Smooth muscle cell (in vitro differentiated cells): ENCODE results near the gene FBXO10. TPM values are rescaled to one million over a fixed set of nuclear protein-coding genes. Genes with fewer than 3 reads are reported as not detected.

ENCODE experiments used
- DNase-seq: peaks from one replicate; lab custom pipeline; 2025; ENCODE audit not compliant: unreplicated experiment; lab: John Stamatoyannopoulos, UW
- H2AFZ ChIP-seq: fragments of 200-600 bp; sonication (generic); 2 replicates; pipeline ENCODE4 v1.6.0; 2016; ENCODE audit warnings: antibody characterized with exemption, low read depth, mild to moderate bottlenecking
- H3F3A ChIP-seq: fragments of 200-600 bp; sonication (generic); 2 replicates; pipeline ENCODE4 v1.6.0; 2017; ENCODE audit warnings: antibody characterized with exemption, low read depth
- H3K27ac ChIP-seq: fragments of 200-600 bp; sonication (generic); 2 replicates; pipeline ENCODE4 v1.5.1; 2016; ENCODE audit warnings: low read depth, mild to moderate bottlenecking
- H3K27me3 ChIP-seq: fragments of 200-600 bp; sonication (generic); 2 replicates; pipeline ENCODE4 v1.6.1; 2016; ENCODE audit warnings: low read depth, mild to moderate bottlenecking
- H3K36me3 ChIP-seq: fragments of 200-600 bp; sonication (generic); 2 replicates; pipeline ENCODE4 v1.5.1; 2016; ENCODE audit warnings: low read depth
- H3K4me1 ChIP-seq: fragments of 200-600 bp; sonication (generic); 2 replicates; pipeline ENCODE4 v1.5.1; 2016; ENCODE audit warnings: low read depth
- H3K4me2 ChIP-seq: fragments of 200-600 bp; sonication (generic); 2 replicates; pipeline ENCODE4 v1.6.0; 2016; ENCODE audit warnings: mild to moderate bottlenecking
- H3K4me3 ChIP-seq: fragments of 200-600 bp; sonication (generic); 2 replicates; pipeline ENCODE4 v1.5.1; 2016; ENCODE audit warnings: mild to moderate bottlenecking
- H3K79me2 ChIP-seq: fragments of 200-600 bp; sonication (generic); 2 replicates; pipeline ENCODE4 v1.6.0; 2016; ENCODE audit warnings: low read depth, mild to moderate bottlenecking
- H3K9ac ChIP-seq: fragments of 200-600 bp; sonication (generic); 2 replicates; pipeline ENCODE4 v1.6.0; 2016; ENCODE audit warnings: low read depth
- H3K9me3 ChIP-seq: fragments of 200-600 bp; sonication (generic); replicated peaks from 2 replicates; pipeline ENCODE4 v1.5.1; 2016; ENCODE audit warnings: low read depth
- H4K20me1 ChIP-seq: fragments of 200-600 bp; sonication (generic); 2 replicates; pipeline ENCODE4 v1.6.0; 2016; ENCODE audit warnings: low read depth
- CTCF ChIP-seq: fragments of 200-600 bp; sonication (generic); IDR thresholded peaks from 2 replicates; pipeline ENCODE4 v1.5.1; 2017; ENCODE audit warnings: borderline replicate concordance, mild to moderate bottlenecking, antibody characterized with exemption; ENCODE audit not compliant: insufficient read depth, poor library complexity, severe bottlenecking
- WGBS: methylation state at CpG from one replicate; pipeline ENCODE4 v1.1.7; 2016; ENCODE audit warnings: low lambda C conversion rate; 5-methylcytosine and 5-hydroxymethylcytosine counted together
- polyA plus RNA-seq: library from polyadenylated mRNA; unstranded; fragments of >200 nt; fragmentation: Nextera tagmentation; extraction: Ambion mirVana; gene quantifications from 2 replicates; pipeline ENCODE4 v1.2.1, GENCODE V29; 2016
- total RNA-seq: library from RNA; depleted of rRNA; stranded (reverse); fragments of >200 nt; gene quantifications from 2 replicates; pipeline ENCODE4 v1.2.3, GENCODE V29; 2014

FBXO10 gene
- total and polyA plus RNA-seq, 2 experiments from 2014 or later, result 3.5 to 7.0 TPM

DNA sequence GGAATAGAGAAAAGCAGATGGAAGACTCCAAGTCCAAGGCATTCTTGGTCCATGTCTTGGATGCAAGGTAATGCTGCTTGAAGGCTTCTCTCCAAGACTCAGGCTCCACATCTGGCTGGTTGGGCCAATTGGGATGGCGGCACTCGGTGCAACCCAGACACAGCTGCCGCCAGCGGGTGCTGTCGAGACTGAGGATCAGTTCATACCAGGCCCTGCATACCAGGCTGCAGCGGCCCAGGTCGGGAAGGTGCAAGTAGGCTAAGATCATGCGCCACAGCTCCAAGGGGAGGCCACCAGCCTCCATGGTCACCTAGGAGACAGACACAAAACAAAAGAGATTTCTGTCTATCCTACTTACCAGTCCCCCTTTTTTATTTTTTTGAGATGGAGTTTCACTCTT lies 34.7 kb downstream of the FBXO10 start:
- H3K79me2 ChIP-seq, result no peaks in the 10 kb centered on the region
- WGBS, result 98% methylated on average over 8 of the region's 8 CpGs
- no peaks in the 10 kb centered on the region for H3K27me3 ChIP-seq
- H2AFZ ChIP-seq, result no peak overlapping the region
- H3F3A ChIP-seq, result no peaks in the 10 kb centered on the region
- no peak overlapping the region for H3K27ac ChIP-seq
- H3K9me3 ChIP-seq, result no peaks in the 10 kb centered on the region
- no peak overlapping the region for H3K9ac ChIP-seq
- no peaks in the 10 kb centered on the region for H3K4me1 ChIP-seq
- no peak overlapping the region for H3K4me2 ChIP-seq
- TF ChIP-seq CTCF, result no peak
- no peaks in the 10 kb centered on the region for H3K36me3 ChIP-seq
- no peak for DNase-seq
- H4K20me1 ChIP-seq, result no peaks in the 10 kb centered on the region
- H3K4me3 ChIP-seq, result no peak overlapping the region

DNA sequence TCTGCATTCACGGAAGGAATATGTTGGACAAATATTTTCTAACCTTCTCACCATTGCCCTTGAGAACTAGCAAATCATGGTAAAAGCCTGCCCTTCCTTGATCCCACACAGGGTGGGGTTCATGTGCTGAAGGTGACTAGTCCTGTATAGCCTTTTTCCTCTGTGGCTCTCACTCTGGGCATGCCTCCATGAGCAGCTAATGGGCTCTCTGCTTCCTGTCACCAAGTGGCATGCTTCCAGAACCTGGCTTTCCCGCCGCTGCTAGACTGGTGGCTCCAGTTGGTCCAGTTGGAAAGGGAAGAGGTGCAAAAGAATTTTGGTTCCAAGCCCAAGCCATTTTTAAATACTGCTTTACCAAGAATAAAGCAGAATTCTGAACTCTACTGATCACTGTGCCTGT lies 35.5 kb downstream of the FBXO10 start:
- DNase-seq, result no peak
- Histone ChIP-seq H3K4me3 (no peak overlapping the region), H3K4me2 (no peak overlapping the region), H3K27me3 (no peaks in the 10 kb centered on the region), H3K9me3 (no peaks in the 10 kb centered on the region), H4K20me1 (no peaks in the 10 kb centered on the region), H3K79me2 (no peaks in the 10 kb centered on the region), H3K9ac (no peak overlapping the region), H3F3A (no peaks in the 10 kb centered on the region), H3K36me3 (no peaks in the 10 kb centered on the region), H2AFZ (no peak overlapping the region), H3K4me1 (no peaks in the 10 kb centered on the region), H3K27ac (no peak overlapping the region)
- TF ChIP-seq CTCF, result no peak
- 92% methylated on average over 3 of the region's 3 CpGs for WGBS

DNA sequence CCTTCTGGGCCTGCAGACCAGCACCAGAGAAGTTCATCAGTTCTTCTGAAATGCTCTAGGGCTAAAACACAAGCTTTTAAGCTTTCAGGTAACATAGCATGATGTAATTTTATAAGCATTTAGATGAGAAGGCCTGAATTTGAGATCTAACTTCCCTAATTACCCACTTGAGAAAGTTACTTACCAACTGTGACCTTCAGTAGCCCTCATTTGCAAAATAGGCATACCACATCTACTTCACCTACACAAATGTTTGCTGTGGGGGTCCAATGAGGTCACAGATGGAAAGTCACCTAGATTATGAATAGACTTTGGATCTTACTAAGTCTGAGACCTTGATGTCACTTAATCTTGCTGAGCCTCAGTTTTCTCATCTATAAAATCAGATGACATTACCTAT lies 36.5 kb downstream of the FBXO10 start:
- Histone ChIP-seq H3K27me3 (no peaks in the 10 kb centered on the region), H3K4me3 (no peak overlapping the region), H3K4me2 (no peak overlapping the region), H3F3A (no peaks in the 10 kb centered on the region), H4K20me1 (no peaks in the 10 kb centered on the region), H3K9ac (no peak overlapping the region), H2AFZ (no peak overlapping the region), H3K4me1 (no peaks in the 10 kb centered on the region), H3K36me3 (no peaks in the 10 kb centered on the region), H3K9me3 (no peaks in the 10 kb centered on the region), H3K79me2 (no peaks in the 10 kb centered on the region), H3K27ac (no peak overlapping the region)
- DNase-seq, result no peak
- no peak for TF ChIP-seq CTCF

GRCh38 chr9:37538099-37538498 lies 38.1 kb downstream of the FBXO10 start:
- H3F3A ChIP-seq, result no peaks in the 10 kb centered on the region
- no peaks in the 10 kb centered on the region for H3K79me2 ChIP-seq
- 95% methylated on average over 7 of the region's 7 CpGs for WGBS
- no peaks in the 10 kb centered on the region for H3K27me3 ChIP-seq
- H3K27ac ChIP-seq, result no peak overlapping the region
- no peaks in the 10 kb centered on the region for H3K4me1 ChIP-seq
- no peak overlapping the region for H3K4me2 ChIP-seq
- no peak for TF ChIP-seq CTCF
- H2AFZ ChIP-seq, result no peak overlapping the region
- H3K36me3 ChIP-seq, result no peaks in the 10 kb centered on the region
- H3K4me3 ChIP-seq, result no peak overlapping the region
- H3K9me3 ChIP-seq, result no peaks in the 10 kb centered on the region
- H3K9ac ChIP-seq, result no peak overlapping the region
- H4K20me1 ChIP-seq, result no peaks in the 10 kb centered on the region
- no peak for DNase-seq
